Omental fat pad (tissue), 4 donors: ENCODE measurements around the gene SRCIN1. TPM values are rescaled to one million over a fixed set of nuclear protein-coding genes. Genes with fewer than 3 reads are reported as not detected.

Source experiments
- ATAC-seq: fragments of 150-250 bp; one replicate; pipeline ENCODE4 v1.9.1; 2016; ENCODE audit warnings: mild to moderate bottlenecking, moderate library complexity; ENCODE audit not compliant: low FRiP score
- DNase-seq: peaks from one replicate; pipeline ENCODE4 v3.0.0-alpha.2; 2019; ENCODE audit warnings: low spot score
- CTCF ChIP-seq, 3 donors: fragments of 450-650 bp; IDR thresholded peaks; one replicate each; pipeline ENCODE4 v1.5.1; 2016 to 2017; ENCODE audit warnings: antibody characterized with exemption in 3 of 3, mild to moderate bottlenecking in 3 of 3, moderate library complexity in 2 of 3
- total RNA-seq, 4 donors: library from RNA; depleted of rRNA; stranded (reverse); fragments of >200 nt; gene quantifications; one replicate each; pipeline ENCODE4 v1.1.0, GENCODE V29; 2016

Gene SRCIN1
- total RNA-seq, 4 donors from 2014 or later = 1.2 to 5.6 (median 2.7) TPM

GRCh38 chr17:38564869-38565268 lies 40.9 kb downstream of the SRCIN1 start:
- DNase-seq = no peak

GRCh38 chr17:38564254-38564837 lies 41.4 kb downstream of the SRCIN1 start:
- TF ChIP-seq CTCF (IDR thresholded peaks at IDR 0.05) = no peak
- DNase-seq (no peak), ATAC-seq (no peak)

More at GRCh38 chr17:38564869-38565268, 40.9 kb downstream of the SRCIN1 start:
- TF ChIP-seq CTCF (IDR thresholded peaks at IDR 0.05) = no peak
- no peak for ATAC-seq

- no peak for DNase-seq
- TF ChIP-seq CTCF (IDR thresholded peaks at IDR 0.05) = no peak
- no peak for ATAC-seq
Observed at GRCh38 chr17:38563362-38564253, 42.1 kb downstream of the SRCIN1 start.

- DNase-seq (no peak), ATAC-seq (no peak)
- TF ChIP-seq CTCF (IDR thresholded peaks at IDR 0.05) = no peak
Observed at GRCh38 chr17:38562903-38563302, 42.8 kb downstream of the SRCIN1 start.

- ATAC-seq (no peak), DNase-seq (no peak)
- TF ChIP-seq CTCF (IDR thresholded peaks at IDR 0.05) = no peak
Observed at GRCh38 chr17:38562215-38562569, 43.6 kb downstream of the SRCIN1 start.

GRCh38 chr17:38561416-38562214 lies 44.1 kb downstream of the SRCIN1 start:
- DNase-seq (no peak), ATAC-seq (no peak)
- TF ChIP-seq CTCF (IDR thresholded peaks at IDR 0.05) = no peak
